HG03066 (cell line): ENCODE measurements around the gene USF1.
"Not testable (repeated sequence)": the region's sequence is repeated elsewhere in the genome, so short reads cannot be mapped to it uniquely, and the experiment has no call there.

Source experiments
- ATAC-seq: cut with Tn5 transposase; IDR thresholded peaks from one replicate; pipeline ENCODE4 v1.9.1; 2021; ENCODE audit warnings: low read depth; ENCODE audit not compliant: unreplicated experiment

USF1 gene

DNA sequence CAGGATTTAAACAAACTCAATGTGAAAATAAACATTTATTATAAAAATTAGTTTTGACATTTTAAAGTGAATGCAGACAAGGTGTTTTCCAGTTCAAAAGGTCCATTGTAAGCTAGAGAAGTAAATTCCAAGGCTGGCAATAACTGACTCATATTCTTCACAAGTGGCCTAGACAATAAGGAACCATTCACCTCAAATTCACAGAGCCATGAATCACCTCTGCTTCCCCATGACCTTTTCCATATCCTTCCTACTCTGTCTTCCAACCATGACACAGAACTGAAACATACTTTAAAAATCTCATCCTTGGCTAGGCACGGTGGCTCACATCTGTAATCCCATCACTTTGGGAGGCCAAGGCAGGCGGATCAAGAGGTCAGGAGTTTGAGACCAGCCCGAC lies 49.6 kb downstream of the USF1 start:
- no peak for ATAC-seq

DNA sequence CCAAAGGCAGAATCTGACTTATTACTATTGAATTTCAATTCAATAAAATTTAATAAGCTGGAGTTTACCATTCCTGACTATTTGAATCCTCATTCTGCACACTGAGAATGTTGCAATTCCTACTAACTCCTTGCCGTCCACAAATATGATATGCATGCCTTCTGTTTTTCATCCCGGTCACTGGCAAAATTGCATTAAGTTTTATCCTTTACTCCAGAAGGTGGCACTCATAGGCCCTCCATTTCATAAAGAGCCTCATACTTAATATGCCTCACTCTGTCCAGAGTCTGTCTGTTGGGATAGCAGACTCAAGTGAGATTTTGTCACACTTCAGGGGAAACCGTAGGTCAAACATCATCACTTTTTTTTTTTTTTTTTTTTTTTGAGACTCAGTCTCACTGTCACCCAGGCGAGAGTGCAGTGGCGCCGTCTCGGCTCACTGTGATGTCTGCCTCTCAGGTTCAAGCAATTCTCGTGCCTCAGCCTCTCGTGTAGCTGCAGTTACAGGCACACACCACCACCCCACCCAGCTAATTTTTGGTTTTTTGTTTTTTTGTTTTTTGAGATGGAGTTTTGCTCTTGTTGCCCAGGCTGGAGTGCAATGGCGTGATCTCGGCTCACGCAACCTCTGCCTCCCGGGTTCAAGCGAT lies 52.1 kb downstream of the USF1 start:
- ATAC-seq, result no peak

DNA sequence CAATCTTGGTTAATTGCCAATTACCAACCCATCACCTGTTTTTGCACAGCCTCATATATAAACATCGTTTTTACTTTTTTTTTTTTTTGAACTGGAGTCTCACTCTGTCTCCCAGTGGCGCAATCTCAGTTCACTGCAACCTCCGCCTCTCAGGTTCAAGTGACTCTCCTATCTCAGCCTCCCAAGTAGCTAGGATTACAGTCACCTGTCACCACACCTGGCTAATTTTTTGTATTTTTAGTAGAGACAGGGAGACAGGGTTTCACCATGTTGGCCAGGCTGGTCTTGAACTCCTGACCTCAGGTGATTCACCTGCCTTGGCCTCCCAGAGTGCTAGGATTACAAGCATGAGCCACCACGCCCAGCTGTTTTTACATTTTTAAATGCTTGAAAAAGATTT lies 53.7 kb downstream of the USF1 start:
- not testable (repeated sequence) for ATAC-seq
